HG02938 (cell line): ENCODE results near the gene GP2.

Experiments
- ATAC-seq: cut with Tn5 transposase; IDR thresholded peaks from one replicate; pipeline ENCODE4 v1.9.1; 2021; ENCODE audit warnings: mild to moderate bottlenecking, moderate library complexity; ENCODE audit not compliant: unreplicated experiment

Gene GP2

DNA sequence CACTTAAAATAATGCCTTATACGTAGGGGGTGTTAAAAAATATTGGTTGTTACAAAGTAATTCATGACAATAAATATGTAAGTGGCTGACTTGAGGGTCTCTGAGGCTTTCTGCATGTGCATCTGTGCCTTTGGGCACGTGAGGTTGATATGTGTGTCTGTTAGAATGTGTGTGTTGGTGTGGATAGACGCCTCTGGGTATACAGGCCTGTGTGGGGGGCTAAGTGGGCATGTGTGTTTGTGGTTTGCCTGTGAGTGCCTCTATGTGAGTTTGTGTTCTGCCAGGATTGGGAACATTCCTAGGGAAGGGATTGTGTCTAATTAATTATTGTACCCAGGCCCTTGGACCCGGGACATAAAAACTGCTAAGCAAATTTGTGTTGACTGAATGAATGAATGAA lies 19.0 kb downstream of the GP2 start:
- no peak for ATAC-seq

DNA sequence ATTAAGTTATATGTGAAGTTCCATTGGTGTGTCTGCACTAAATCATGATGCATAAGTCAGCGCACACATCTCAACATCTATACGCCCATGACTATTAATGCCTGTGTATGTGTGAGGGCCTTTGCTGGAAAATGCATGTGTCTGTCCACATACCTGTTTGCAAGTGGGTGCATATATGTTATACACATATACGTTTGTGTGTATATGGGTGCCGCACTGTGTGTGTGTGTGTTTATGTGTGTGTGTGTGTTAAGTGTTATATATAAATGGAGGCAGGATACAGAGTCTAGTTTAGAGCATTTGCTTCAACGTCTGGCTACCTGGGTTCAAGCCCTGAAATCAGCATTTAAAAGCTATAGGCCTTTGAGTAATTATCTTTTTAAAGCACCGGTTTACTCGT lies 19.5 kb downstream of the GP2 start:
- ATAC-seq, result no peak

DNA sequence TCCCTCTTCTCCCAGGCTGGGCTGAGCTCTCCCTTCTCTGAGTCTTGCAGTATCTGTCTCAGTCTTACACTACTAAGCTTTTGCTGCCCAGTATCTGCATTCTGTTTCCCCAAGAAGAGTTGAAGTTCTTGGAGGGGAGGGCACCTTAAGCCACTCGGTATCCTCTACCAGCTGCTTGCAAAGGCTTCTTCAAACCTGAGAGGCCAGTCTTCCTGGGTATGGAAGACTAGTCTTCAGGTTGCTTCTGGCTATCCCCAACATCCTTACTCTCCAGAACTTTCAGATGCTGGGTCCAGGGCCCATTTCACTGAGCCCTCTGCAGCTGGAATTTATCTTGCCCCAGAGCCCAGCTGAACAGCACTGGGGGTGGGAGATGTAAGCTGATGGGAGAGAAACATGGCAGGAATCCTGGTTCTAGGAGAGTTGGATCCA lies 20.1 kb downstream of the GP2 start:
- no peak for ATAC-seq

DNA sequence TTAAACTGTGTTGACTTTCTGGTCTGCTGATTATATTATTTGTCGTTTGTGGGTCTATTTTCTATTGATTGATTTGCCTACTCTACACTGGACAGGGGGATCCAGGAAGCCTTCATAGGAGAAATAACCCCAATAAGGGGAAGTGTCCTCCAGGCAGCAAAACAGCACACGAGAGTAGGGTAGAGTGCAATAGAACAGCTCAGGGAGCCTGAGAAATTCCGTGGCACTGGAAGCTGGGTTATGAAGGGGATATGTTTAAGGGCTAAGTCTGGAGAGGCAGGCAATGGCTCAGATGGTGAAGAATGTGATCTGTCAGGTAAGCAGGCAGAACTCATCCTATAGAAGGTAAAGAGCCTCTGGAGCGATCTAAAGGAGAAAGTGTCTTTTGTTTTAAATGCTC lies 20.9 kb downstream of the GP2 start:
- no peak for ATAC-seq

DNA sequence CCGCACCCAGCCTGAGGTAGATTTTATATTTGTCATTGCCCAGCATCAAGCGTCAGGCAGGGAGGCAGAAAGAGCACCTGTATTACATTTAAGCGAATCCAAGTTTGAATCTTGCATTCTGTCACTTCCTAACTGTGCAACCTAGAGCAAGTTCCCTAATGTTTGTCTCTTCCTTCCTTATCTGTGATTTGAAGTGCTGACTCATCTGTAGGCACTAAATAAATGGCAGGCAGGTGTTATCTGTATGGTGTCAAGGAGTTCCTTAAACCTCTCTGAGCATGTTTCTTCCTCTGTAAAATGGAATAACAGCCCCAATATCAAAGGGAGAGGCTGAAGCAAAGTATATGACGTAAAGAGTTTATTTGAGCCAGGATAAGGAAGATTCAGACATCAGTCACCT lies 24.3 kb downstream of the GP2 start:
- ATAC-seq, result no peak

DNA sequence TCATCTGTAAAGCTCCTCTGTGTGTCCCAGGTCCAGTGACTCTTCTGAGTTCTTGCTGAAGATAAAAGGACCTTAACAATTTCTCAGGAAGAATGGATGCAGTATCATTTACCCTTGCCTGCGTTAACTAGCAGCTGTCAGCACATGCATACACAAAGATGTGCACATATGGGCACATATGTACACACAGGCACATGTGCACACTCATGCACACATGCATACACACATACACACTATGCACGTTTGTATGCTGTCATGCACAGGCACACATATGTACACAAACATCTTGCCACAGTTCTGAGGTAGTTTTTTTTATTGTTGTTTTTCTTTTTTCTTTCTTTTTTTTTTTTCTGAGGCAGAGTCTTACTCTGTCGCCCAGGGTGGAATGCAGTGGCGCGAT lies 24.9 kb downstream of the GP2 start:
- ATAC-seq, result no peak

DNA sequence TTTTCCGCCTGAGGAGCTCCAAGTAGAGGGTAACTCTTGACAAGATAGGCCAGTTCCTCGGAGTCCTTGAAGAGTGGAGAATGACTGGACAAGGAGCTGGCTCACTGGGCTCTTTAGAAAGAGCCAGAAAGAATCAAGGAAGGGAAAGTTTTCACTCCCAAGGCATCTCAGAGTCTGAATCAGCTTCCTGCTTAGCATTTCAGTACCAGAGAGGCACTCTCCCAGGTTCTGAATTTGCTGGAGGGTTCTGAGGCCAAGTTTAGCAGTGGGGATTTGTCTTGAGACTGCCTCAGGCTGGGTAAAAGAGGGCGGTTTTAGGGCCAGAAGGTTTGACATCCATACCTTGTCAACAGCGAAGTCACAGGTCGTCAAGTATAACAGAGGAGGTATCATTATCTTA lies 25.5 kb downstream of the GP2 start:
- ATAC-seq, result no peak

DNA sequence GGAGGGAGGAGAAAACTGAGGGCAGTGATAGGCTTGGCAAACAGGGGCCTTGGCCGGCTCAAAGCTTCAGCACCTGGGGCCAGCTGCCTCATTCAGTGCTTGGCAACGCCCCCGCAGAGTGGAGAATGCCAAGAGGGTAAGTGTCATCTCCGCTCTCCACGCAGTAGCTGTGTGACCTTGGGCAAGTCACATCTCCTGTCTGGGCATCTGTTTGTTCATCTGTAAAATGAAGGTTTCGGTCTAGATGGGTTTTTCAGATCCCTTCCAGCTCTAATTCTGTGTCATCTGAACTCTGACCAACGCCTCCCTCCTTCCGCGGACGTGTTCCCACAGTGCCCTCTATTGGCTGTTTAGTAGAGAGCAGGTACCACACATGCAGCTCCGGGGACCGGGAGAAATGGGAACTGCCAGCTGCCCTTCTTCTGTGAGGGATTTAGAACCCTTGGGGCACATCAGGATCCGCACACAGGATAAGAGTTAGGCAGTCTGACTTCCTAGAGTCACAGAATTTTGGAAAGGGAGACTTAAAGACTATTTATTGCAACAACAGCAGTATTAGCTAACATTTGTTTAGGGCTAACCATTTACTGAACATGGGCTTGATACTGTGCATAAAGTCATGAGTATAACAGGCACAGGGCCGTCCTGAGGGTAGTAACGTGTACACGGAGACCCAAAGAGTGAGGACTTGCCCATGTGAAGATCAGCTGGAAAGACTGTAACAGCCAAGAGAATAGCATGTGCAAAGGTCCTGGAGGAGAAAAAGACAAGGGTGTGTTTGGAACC lies 26.8 kb downstream of the GP2 start:
- peak; percentile 70 for ATAC-seq

DNA sequence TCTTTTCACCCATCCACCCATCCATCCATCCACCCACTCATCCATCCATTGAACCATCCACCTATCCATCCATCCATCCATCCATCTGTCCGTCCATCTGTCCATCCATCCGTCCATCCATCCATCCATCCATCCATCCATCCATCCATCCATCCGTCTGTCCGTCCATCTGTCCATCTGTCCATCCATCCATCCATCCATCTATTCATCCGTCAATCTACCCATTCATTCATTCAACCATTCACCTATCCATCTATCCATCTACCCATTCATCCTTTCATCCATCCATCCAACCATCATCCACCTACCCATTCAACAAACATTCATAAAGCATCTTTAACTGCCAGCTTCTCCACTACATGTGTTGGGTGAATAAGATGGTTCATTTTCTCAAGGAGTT lies 28.9 kb downstream of the GP2 start:
- no peak for ATAC-seq

DNA sequence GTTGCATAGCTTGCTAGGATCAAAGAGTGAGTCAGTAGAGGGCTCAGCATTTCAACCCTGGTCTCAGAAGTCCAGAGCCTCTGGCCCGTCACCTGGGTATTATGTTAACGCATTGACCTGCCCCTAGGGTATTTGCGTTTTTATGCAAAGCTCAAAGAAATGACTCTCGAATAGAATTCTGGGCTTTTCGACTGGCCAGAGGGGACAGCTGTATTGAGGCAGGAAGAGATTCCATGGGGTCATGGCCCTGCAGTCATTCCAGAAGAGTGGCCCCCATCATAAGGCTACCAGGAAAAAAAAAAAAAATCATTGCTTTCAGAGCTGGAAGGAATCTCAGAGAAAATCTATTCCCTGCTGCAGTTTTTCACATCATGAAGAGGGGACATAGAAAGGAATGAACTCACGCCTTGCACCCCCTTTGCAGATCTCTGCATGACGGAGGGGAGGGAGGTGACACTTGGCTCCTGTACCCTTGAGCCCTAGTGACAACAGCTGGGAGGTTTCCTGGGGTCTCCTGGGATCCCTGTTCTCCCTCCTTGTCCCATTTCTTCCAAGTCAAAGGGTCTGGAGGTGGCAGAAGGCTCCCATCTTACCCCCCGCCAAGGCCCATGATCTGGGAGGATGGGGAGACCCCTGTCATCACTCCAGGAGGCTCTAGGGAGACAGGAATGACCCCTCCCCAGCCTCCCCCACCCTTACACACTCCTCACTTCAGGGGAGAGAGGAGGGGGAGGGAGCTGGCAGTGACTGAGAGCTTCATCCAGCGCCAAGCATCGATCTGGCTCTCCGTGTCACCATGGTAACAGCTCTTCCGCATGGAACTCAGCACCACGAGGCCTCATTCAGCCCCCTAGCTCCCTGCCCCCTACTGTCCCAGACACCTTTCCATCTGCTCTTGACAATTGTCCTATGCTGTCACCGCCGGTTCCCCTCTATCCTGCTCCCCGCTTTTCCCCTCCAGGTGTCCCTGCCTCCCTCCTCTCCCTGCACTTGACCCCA lies 35.8 kb downstream of the GP2 start:
- ATAC-seq, result no peak

DNA sequence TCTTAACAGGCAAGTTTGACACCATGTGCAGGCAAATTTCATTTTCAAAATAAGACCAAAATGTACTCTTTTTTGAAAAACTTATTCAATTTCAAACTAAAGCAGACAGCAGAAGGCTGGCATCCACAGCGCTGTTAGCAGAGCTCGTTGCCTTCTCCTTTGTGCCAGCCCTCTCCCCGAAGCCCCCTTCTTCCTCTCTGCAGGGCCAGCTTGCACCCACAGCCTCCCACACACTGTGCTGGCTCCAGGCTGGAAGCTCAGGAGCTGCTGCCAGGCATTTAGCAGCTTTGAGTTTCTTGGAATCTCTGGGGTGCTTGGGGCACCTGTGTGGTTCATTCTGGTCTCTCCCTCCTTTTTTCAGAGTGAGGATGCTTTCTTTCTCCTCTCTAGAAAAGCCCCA lies 37.7 kb downstream of the GP2 start:
- ATAC-seq, result no peak

DNA sequence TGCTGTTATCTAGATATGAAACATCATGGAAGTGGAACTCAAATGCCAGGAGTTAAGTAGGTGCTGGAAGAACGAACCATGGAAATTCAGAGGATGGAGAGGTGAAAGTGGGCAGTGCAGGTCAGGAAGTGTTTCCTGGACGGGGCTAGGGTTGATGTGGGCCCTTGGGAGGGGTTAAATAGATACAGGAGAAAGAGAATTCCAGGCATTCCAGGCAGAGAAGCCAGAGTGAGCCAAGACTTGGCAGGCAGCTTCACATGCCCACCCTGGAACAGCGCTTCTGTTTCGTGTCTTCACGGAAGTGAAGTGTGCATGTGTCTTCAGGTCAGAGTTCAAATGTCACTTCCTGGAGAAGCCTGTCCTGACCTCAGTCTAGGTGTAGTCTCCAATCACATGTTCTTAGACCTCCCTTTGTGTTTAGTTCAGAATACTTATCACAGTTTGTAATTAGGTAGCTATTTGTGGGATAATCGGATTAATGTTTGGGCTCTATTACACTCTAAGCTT lies 41.3 kb downstream of the GP2 start:
- no peak for ATAC-seq

DNA sequence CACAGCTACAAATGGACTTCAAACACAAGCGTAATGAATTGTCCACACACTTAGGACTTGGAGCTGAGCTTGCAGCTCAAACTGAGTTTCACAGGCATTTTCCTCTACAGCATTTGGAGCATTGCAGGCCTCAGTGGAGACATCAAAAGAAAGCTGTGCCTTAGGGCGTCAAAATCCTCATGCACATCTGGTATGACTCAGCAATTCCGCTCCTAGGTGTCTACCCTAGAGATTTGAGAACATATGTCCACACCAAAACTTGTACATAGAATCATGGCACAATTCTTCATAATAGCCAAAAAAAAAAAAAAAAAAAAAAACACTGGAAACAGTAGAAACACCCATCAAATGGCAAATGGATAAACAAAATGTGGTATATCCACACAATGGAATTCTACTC lies 47.1 kb downstream of the GP2 start:
- no peak for ATAC-seq

DNA sequence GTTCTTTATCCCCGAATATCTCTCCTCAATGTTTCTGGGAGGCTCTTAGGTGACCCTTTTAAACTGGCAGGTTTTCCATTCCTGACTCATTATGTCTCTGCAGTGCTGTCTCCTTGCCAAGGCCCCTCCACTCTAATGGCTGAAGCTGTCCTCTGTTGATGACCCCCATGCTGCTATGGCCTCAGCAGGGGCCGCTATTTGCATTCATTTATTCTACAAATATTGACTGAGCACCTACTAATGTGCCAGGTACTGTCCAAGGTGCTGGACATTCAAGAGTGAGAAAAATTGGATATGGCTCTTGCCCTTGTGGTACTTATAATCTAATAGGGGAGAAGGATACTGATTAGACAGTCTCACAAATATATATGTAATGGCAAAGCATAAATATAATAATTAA lies 55.4 kb downstream of the GP2 start:
- no peak for ATAC-seq

DNA sequence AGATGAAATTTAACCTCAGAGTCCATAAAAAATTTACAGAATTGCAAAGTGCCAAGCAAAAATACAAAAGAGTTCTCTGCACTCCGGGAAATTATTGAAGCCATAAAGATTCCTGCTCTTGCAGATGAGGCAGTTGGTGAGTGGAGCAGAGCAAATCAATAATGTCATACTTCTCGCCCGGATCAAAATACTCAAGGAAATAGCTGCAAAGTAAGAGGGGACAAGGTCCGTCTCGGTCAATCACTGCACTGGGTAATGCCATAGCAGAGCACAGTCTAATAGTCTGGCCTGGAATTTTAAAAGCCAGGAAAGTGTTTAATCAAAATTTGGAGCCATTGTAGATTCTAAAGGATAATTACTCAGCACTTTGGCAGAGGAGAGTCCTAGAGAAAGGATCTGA lies 58.9 kb downstream of the GP2 start:
- ATAC-seq, result no peak

DNA sequence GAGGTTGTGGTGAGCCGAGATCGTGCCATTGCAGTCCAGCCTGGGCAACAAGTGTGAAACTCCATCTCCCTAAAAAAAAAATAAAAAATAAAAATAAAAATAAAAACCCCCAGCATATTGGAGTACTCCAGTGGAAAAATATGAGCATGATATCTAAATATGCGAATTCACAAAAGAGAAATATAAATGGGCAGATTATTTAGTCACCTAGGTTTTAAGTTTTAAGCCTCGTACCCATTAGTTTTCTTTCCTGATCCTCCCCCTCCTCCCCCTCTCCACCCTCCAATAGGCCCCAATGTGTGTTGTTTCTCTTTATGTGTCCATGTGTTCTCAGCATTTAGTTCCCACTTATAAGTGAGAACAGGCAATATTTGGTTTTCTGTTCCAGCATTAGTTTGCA lies 62.3 kb downstream of the GP2 start:
- ATAC-seq, result no peak

DNA sequence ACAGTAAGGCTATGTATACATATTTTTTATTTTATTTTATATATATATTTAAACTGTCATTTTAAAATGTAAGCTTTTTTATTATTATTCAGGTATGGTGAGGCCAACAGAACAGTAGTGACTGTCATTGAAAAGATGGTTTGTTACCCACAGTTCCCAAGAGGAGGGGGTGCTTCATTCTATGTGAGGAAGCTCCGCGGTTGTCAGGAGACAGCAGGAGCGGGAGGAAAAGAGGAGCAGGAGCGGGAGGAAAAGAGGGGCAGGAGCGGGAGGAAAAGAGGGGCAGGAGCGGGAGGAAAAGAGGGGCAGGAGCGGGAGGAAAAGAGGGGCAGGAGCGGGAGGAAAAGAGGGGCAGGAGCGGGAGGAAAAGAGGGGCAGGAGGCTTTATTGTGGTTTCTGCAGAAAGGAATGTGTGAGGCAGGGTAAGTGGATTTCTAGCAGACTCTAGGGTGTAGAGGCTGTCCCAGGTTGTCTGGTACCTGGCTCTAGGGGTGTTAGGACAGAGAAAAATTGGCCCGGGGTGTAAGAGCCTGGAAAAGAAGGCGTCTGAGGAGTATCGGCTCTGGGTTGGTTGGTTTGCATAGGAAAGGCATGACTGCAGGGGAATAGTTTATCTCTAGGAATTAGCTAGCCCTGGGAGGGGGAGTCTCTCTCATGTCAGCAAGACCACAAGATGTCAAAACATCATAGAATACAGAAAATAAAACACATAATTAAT lies 64.0 kb downstream of the GP2 start:
- ATAC-seq, result no peak

DNA sequence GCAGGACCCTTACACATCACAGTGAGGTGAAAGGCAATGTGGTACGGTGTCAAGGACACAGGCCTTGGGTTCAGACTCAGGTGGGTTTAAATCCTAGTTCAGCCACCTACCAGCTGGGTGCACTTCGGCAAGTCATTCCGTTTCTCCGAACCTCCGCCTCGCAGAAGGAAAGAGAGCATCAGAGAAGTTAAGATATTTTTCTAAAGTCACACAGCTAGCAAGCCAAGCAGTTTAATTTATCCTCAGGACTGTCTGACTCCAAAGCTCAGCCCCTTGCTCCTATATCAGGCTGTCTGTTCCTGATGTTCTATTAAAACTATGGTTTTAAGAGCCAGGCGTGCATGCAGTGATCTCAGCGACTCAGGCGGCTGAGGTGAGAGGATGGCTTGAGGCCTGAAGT lies 65.1 kb downstream of the GP2 start:
- no peak for ATAC-seq

DNA sequence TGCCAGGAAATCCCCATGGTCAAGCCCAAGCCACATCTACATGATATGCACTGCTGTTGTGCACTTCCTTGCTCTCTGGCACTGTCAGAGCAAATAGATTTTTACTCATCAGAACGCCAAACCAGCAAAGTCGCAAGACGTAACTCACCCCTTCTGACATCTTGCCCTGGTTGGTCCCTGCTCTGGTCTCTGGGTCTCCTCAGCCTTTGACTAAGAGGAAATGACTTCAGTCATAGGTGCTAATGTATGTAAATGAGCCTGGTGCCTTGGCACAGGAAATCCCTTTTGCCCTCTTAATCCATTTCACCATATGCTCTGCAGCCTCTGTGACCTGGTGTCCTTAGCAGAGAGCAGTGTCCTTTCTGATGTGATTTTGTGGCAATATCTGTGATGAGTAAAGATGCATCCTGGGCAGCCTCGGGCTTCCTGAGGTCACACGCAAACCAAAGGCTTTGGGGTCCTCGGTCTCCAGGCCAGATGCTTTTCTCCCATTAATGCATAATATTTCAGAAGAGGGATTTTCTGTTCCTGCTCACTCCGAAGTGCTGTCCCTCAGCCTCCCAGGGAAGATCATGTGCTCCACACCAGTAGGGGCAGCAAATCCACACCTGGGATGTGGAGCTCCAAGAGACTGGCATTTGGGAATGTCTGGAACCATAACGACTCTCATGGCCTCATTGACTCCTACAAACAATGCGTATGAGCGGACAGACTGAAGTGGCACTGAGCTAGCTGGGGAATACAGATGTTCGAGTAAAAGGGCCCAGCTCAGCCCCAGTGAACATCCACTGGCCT lies 66.9 kb downstream of the GP2 start:
- no peak for ATAC-seq
